HepG2 (cell line): Measurements from ENCODE around the gene STUB1. TPM values are rescaled to one million over a fixed set of nuclear protein-coding genes. Genes with fewer than 3 reads are reported as not detected.

Experiments used
- AFF4 ChIP-seq: sonication (generic); formaldehyde crosslinking; IDR thresholded peaks from 2 replicates; pipeline ENCODE4 v1.4.0; 2020; ENCODE audit warnings: missing genetic modification reagents
- CBFB ChIP-seq: sonication (generic); formaldehyde crosslinking; IDR thresholded peaks from 2 replicates; pipeline ENCODE4 v1.4.0; 2020; ENCODE audit warnings: missing genetic modification reagents
- CEBPG ChIP-seq: IDR thresholded peaks from 2 replicates; pipeline ENCODE4 v1.6.1; 2016
- DR1 ChIP-seq: sonication (generic); formaldehyde crosslinking; IDR thresholded peaks from 2 replicates; pipeline ENCODE4 v1.8.0; 2021; ENCODE audit warnings: mild to moderate bottlenecking, missing genetic modification reagents, inconsistent platforms
- HNRNPL ChIP-seq: fragments of 200-400 bp; formaldehyde crosslinking; IDR thresholded peaks from 2 replicates; pipeline ENCODE4 v1.6.1; 2017; ENCODE audit warnings: mild to moderate bottlenecking, low read depth, low read length
- HNRNPLL ChIP-seq: fragments of 200-400 bp; formaldehyde crosslinking; IDR thresholded peaks from 2 replicates; pipeline ENCODE4 v1.6.1; 2017; ENCODE audit warnings: mild to moderate bottlenecking, low read depth, low read length; ENCODE audit not compliant: poor library complexity, severe bottlenecking
- HOXA3 ChIP-seq: sonication (generic); formaldehyde crosslinking; IDR thresholded peaks from 2 replicates; pipeline ENCODE4 v1.5.0; 2020; ENCODE audit warnings: missing genetic modification reagents
- KDM6A ChIP-seq: IDR thresholded peaks from 2 replicates; pipeline ENCODE4 v1.6.1; 2016; ENCODE audit warnings: low read depth
- MEF2D ChIP-seq: sonication (generic); formaldehyde crosslinking; IDR thresholded peaks from 2 replicates; pipeline ENCODE4 v1.5.1; 2020; ENCODE audit warnings: mild to moderate bottlenecking, missing genetic modification reagents
- SIX4 ChIP-seq: sonication (generic); formaldehyde crosslinking; IDR thresholded peaks from 2 replicates; pipeline ENCODE4 v1.4.0; 2020; ENCODE audit warnings: missing genetic modification reagents
- SOX13 ChIP-seq, 3 experiments: fragments of 450-650 bp in 1 of 3; sonication (generic) in 1 of 3; formaldehyde crosslinking in 1 of 3; IDR thresholded peaks in 2 of 3; conservative IDR thresholded peaks in 1 of 3; 2 replicates each; pipeline versions ENCODE4 v1.5.0 to v1.6.1; 2016 to 2020; ENCODE audit warnings: antibody characterized with exemption in 1 of 3, mild to moderate bottlenecking in 1 of 3, missing compliant biosample characterization in 1 of 3, missing genetic modification reagents in 1 of 3, moderate library complexity in 1 of 3
- U2AF2 ChIP-seq: fragments of 200-400 bp; formaldehyde crosslinking; IDR thresholded peaks from 2 replicates; pipeline ENCODE4 v1.6.1; 2017; ENCODE audit warnings: low read depth, mild to moderate bottlenecking, low read length
- ZBTB49 ChIP-seq: sonication (generic); formaldehyde crosslinking; IDR thresholded peaks from 2 replicates; pipeline ENCODE4 v1.4.0; 2020; ENCODE audit warnings: missing genetic modification reagents, borderline replicate concordance
- ZBTB7B ChIP-seq: sonication (generic); formaldehyde crosslinking; IDR thresholded peaks from 2 replicates; pipeline ENCODE4 v1.4.0; 2020; ENCODE audit warnings: missing genetic modification reagents
- ZFAT ChIP-seq: sonication (generic); formaldehyde crosslinking; conservative IDR thresholded peaks from 2 replicates; pipeline ENCODE4 v1.8.1; 2023; ENCODE audit warnings: missing genetic modification reagents, inconsistent platforms
- ZNF484 ChIP-seq: sonication (generic); formaldehyde crosslinking; IDR thresholded peaks from 2 replicates; pipeline ENCODE4 v1.5.1; 2020; ENCODE audit warnings: mild to moderate bottlenecking, low read depth, missing genetic modification reagents, borderline replicate concordance
- ZNF530 ChIP-seq: sonication (generic); formaldehyde crosslinking; IDR thresholded peaks from 2 replicates; pipeline ENCODE4 v1.5.0; 2020; ENCODE audit warnings: low read depth, mild to moderate bottlenecking, missing genetic modification reagents
- ZNF749 ChIP-seq: sonication (generic); formaldehyde crosslinking; IDR thresholded peaks from 2 replicates; pipeline ENCODE4 v1.8.0; 2022; ENCODE audit warnings: mild to moderate bottlenecking, missing genetic modification reagents, moderate library complexity, borderline replicate concordance
- ZSCAN30 ChIP-seq: sonication (generic); formaldehyde crosslinking; IDR thresholded peaks from 2 replicates; pipeline ENCODE4 v1.5.0; 2020; ENCODE audit warnings: mild to moderate bottlenecking, missing genetic modification reagents
- ZXDC ChIP-seq: sonication (generic); formaldehyde crosslinking; IDR thresholded peaks from 2 replicates; pipeline ENCODE4 v1.5.0; 2020; ENCODE audit warnings: mild to moderate bottlenecking, missing genetic modification reagents
- polyA plus RNA-seq, 8 experiments: library from polyadenylated mRNA; depleted of rRNA in 3 of 8; stranded (reverse) in 7 of 8; unstranded in 1 of 8; fragments of >200 nt; fragmentation: Illumina TruSeq in 4 of 8; extraction: Trizol in 4 of 8; gene quantifications; 2 replicates each; pipeline versions ENCODE4 v1.2.1 to v1.2.3, GENCODE V29; 2011 to 2016; ENCODE audit warnings: low read depth in 4 of 8, missing spikeins in 1 of 8, mixed read lengths in 1 of 8; ENCODE audit not compliant: insufficient read depth in 1 of 8
- total RNA-seq, 5 experiments: library from RNA; depleted of rRNA; stranded (reverse); fragments of >200 nt; fragmentation: Illumina TruSeq; extraction: Trizol; gene quantifications; 2 replicates each; pipeline ENCODE4 v1.2.3, GENCODE V29; 2016; ENCODE audit warnings: low read depth in 1 of 5

Gene STUB1
- total and polyA plus RNA-seq, 2 of the 13 experiments (the other 11 are each of a cell fraction or from before 2014, with no cell fraction given) = 52.9 to 78.2 TPM

GRCh38 chr16:630815-631405 is 49.3 kb upstream of the STUB1 start, which contains the start of gene WFIKKN1 (continued):
- TF ChIP-seq HNRNPLL (peak; percentile 27), ZFAT (CRISPR knock-in tag) (no peak), AFF4 (CRISPR knock-in tag) (no peak), ZXDC (CRISPR knock-in tag) (no peak), ZSCAN30 (no peak), SOX13 (IDR thresholded peaks at IDR 0.05) (no peak), SOX13 (CRISPR knock-in tag; conservative IDR thresholded peaks at IDR 0.05 in 1 of 2, IDR thresholded peaks at IDR 0.05 in 1 of 2) (no peak; a peak in 1 of 4 replicates), ZNF530 (CRISPR knock-in tag) (no peak), ZBTB7B (CRISPR knock-in tag) (no peak), HOXA3 (peak; percentile 21; the same call in 1 of the 2 replicates), ZNF484 (no peak), SIX4 (CRISPR knock-in tag) (no peak), ZBTB49 (CRISPR knock-in tag) (no peak), MEF2D (no peak), CEBPG (no peak), HNRNPL (0 out of 2 replicates have a peak, but pooled peaks have one; percentile 68), CBFB (CRISPR knock-in tag) (no peak), U2AF2 (no peak), ZNF749 (CRISPR knock-in tag) (peak; percentile 46; the same call in 1 of the 2 replicates), DR1 (CRISPR knock-in tag) (no peak), KDM6A (CRISPR knock-in tag) (no peak)
